ENCODE data around the gene UGT1A5. TPM values are rescaled to one million over a fixed set of nuclear protein-coding genes. Genes with fewer than 3 reads are reported as not detected.

UGT1A5 gene
- total RNA-seq, 2 experiments from 2014 or later: not detected

DNA sequence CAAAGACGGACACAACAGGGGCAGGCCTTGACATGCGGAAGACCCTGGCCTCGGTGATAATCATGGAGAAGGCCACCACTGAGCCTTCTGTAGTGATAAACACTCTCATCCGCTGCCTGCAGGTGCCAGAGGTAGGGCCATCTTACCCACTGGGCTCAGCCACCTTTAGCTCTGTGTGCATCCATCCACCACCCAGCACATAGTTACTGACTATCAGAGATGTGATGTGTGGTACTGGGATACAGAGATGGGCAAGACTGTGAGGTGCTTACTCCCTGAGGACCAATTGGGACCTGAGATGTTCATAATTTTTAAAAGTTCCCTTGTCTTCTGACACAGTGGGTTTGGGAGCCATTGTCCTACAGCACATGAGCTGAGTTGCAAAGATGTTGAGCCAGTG lies 67.0 kb downstream of the UGT1A5 start:
- CTCF ChIA-PET: no interaction called here
- Mint-ChIP-seq H3K27ac (no peak overlapping the region), H3K36me3 (ENCODE audit: low read depth) (no peaks in the 10 kb centered on the region), H3K4me1 (ENCODE audit: low read depth) (no peaks in the 10 kb centered on the region), H3K9me3 (peaks cover 9% of the 10 kb centered on the region), H3K27me3 (ENCODE audit: low read depth) (peaks cover 7% of the 10 kb centered on the region), H3K4me3 (no peak overlapping the region)
- intact Hi-C loops (cut with micrococcal nuclease): no loop called here
- DNase-seq: no peak

DNA sequence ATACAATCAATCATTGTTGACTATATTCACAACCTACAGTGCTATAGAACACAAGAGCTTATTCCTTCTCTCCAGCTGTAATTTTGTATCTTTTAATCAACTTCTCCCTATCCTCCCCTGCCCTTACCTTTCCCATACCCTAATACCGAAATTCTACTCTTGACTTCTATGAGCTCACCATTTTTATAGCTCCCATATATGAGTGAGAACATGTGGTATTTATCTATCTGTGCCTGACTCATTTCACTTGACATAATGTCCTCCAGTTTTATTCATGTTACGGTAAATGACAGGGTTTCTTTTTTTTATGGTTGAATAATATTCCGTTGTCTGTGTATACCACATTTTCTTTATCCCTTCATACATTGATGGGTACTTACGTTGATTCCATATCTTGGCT lies 68.1 kb downstream of the UGT1A5 start:
- intact Hi-C loops (cut with micrococcal nuclease): no loop called here

DNA sequence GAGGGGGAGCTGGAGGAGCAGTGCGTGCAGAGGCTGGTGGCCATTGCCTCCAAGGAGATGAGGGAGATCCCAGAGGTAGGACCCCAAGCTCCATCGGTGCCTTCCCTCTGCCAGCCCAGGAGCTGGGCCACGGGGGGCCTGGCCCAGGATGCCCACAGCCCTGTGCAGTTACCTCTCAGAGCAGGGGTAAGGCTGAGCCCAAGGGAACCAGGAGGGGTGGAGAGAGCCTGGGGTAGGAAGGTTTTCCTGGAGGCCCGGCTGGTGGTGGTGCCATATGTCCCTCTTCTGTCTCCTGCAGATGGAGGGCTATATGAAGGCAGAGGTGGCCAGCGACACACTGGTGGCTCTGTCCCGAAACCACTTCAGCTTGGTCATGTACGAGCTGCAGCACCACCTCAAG lies 76.8 kb downstream of the UGT1A5 start:
- no peak overlapping the region for H3K4me3 Mint-ChIP-seq
- CTCF ChIA-PET: no interaction called here
- H3K36me3 Mint-ChIP-seq (ENCODE audit: low read depth): no peaks in the 10 kb centered on the region
- intact Hi-C loops (cut with micrococcal nuclease): no loop called here
- no peak overlapping the region for H3K27ac Mint-ChIP-seq
- H3K27me3 Mint-ChIP-seq (ENCODE audit: low read depth): peaks cover 6% of the 10 kb centered on the region
- H3K4me1 Mint-ChIP-seq (ENCODE audit: low read depth): no peaks in the 10 kb centered on the region
- H3K9me3 Mint-ChIP-seq: peaks cover 7% of the 10 kb centered on the region
- no peak for DNase-seq

More for the DNA sequence above, 68.1 kb downstream of the UGT1A5 start:
- CTCF ChIA-PET: no interaction called here
- no peaks in the 10 kb centered on the region for H3K36me3 Mint-ChIP-seq (ENCODE audit: low read depth)
- H3K4me3 Mint-ChIP-seq: no peak overlapping the region
- H3K9me3 Mint-ChIP-seq: peaks cover 9% of the 10 kb centered on the region
- H3K27me3 Mint-ChIP-seq (ENCODE audit: low read depth): peaks cover 6% of the 10 kb centered on the region
- no peak for DNase-seq
- H3K4me1 Mint-ChIP-seq (ENCODE audit: low read depth): no peaks in the 10 kb centered on the region
- no peak overlapping the region for H3K27ac Mint-ChIP-seq

DNA sequence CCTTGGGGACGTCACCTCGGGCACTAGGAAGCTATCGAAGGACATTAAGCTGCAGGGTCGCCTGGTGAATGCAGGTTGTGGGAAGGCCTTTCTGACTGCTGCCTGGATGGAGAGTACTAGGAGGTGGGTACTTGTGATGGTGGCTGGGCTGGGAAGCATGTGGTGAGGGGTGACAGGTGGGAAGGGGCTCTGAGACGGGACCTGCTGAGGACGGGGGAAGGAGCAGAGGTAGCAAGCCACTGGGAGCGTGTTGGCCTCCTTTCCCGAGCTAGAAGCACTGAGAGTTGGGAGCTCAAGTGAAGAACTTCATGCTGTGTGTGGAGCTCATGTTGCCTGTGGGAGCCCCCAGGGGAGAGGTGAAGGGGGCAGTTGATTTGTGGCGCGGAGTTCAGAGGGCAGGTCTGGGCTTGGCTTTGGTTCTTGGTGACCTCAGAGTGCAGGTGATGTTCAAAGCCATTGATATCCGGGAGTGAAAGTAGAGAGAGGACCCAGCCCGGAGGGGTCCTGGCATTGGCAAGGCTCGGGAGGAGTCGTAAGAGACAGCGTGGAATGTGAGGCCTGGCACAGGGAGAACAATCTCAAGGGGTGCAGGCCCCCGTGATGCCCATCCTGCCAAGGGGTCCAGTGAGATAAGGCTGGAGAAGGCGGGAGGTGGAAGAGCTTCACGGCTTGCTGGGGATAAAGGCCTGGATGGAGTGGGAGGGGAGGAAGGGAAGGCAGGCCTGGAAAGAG lies 78.6 kb downstream of the UGT1A5 start:
- no peak overlapping the region for H3K4me3 Mint-ChIP-seq

DNA sequence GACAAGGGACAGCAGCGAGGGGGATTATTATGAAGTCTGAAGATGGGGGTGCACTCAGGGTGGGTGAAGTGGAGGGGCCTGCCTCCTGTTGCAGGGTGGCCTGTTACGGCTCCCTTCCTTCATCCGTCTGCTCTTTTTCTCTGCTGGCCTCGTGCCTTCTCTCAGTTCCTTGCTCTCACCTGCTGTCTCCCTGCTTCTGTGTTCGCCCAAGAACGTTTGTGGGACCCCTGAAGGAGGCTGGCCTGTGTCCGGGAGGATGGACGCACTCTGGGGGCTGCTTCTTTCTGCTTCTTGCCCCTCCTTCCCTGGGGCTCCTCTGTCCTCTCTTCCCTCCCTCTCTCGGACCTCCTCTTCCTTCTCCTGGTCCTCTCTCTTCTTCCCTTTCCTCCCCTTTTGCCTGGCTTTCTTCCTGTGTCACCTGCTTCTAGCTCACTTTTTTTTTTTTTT lies 79.2 kb downstream of the UGT1A5 start:
- Mint-ChIP-seq H3K4me3 (no peak overlapping the region), H3K27me3 (ENCODE audit: low read depth) (no peaks in the 10 kb centered on the region), H3K4me1 (ENCODE audit: low read depth) (no peaks in the 10 kb centered on the region), H3K36me3 (ENCODE audit: low read depth) (no peaks in the 10 kb centered on the region), H3K27ac (no peak overlapping the region), H3K9me3 (no peaks in the 10 kb centered on the region)
- intact Hi-C loops (cut with micrococcal nuclease): no loop called here
- CTCF ChIA-PET: no interaction called here
- DNase-seq: no peak

More for the DNA sequence above, 78.6 kb downstream of the UGT1A5 start:
- Mint-ChIP-seq H3K27ac (no peak overlapping the region), H3K36me3 (ENCODE audit: low read depth) (no peaks in the 10 kb centered on the region), H3K4me1 (ENCODE audit: low read depth) (no peaks in the 10 kb centered on the region), H3K27me3 (ENCODE audit: low read depth) (no peaks in the 10 kb centered on the region), H3K9me3 (peaks cover 1% of the 10 kb centered on the region)
- intact Hi-C loops (cut with micrococcal nuclease): no loop called here
- no peak for DNase-seq
- CTCF ChIA-PET: interaction anchor here (1.3 kb wide), 1 partner anchor 80 kb away, joined by 3 read pairs; no protein-coding TSS in a partner anchor

DNA sequence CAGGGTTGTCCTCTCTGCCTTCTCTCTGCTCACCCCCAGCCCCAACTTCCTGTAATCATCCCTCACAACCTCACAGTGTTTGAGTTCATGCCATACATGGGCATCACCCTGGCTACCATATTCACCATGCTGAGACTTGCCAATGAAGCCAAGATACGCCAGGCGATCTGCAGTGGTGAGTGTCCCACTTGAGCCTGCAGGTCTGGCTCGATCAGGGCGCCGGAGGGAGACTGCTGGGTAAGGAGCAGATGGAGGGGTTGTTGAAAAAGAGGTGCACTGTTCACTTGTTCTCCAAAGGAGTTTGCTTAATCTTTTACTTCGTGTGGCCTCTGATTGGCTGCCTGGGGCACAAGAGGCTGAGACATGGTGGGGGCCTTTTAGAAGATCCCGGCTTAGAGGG lies 80.0 kb downstream of the UGT1A5 start:
- intact Hi-C loops (cut with micrococcal nuclease): no loop called here
- Mint-ChIP-seq H3K4me3 (no peak overlapping the region), H3K9me3 (no peaks in the 10 kb centered on the region)

DNA sequence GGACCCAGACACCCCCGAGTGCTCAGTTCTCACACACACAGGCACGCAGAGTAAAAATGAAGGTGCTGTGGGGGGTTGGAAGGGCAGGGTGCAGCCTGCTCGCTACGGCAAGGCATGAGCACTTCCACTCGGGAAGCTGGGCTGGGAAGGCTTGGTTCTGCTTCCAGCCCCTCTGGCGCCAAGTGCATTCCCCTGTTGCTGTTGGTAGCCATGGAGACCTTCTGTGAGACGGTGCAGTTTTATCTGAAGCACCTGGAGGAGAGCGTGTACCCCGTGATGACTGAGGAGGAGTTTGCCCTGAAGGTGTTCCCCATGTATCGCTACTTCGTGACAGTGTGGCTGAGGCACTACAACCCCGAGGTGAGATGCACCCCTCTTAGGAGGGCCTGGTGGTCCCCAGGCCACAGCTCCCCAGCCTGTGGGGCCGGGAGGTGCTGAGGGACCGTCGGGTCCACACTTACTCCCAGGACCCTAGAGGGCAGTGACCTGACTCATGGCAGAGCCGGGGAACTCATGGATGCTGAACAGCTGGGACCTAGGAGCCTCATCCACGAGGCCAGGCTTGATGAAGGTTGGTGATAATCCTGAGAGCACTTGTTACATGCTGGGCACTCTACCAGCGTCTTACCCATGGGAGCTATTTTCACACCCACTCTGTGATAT lies 80.9 kb downstream of the UGT1A5 start:
- Mint-ChIP-seq H3K4me1 (ENCODE audit: low read depth) (no peaks in the 10 kb centered on the region), H3K27ac (no peak overlapping the region), H3K36me3 (ENCODE audit: low read depth) (no peaks in the 10 kb centered on the region), H3K4me3 (no peak overlapping the region), H3K27me3 (ENCODE audit: low read depth) (no peaks in the 10 kb centered on the region), H3K9me3 (no peaks in the 10 kb centered on the region)
- no peak for DNase-seq
- intact Hi-C loops (cut with micrococcal nuclease): no loop called here
- CTCF ChIA-PET: no interaction called here

More for the DNA sequence above, 80.0 kb downstream of the UGT1A5 start:
- no peaks in the 10 kb centered on the region for H3K27me3 Mint-ChIP-seq (ENCODE audit: low read depth)
- no peak for DNase-seq
- CTCF ChIA-PET: no interaction called here
- no peak overlapping the region for H3K27ac Mint-ChIP-seq
- H3K4me1 Mint-ChIP-seq (ENCODE audit: low read depth): no peaks in the 10 kb centered on the region
- H3K36me3 Mint-ChIP-seq (ENCODE audit: low read depth): no peaks in the 10 kb centered on the region

DNA sequence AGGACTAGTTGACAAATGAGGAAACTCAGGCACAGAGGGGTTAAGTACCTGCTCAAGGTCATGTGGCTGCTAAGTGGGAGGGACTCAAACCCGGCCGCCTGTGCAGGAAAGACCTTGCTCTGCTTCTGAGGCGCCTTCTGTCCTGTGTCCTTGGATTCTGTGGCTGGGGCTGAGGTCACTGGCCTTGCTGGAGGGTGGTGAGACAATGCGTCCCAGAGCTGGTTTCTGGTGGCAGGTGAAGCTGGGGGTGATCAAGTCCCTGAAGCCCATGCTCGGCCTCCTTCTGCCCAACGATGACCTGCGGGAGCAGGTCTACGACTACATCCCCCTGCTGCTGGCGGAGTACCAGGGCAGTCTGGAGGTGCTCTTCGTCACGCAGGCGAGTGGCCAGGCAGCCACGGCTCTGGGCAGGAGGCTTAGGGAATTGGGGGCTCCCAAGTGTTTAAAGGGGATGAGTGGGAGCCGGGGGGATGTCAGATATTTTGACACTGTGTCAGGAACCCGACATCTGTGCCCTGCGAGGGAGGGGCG lies 81.5 kb downstream of the UGT1A5 start:
- Mint-ChIP-seq H3K27ac (no peak overlapping the region), H3K27me3 (ENCODE audit: low read depth) (no peaks in the 10 kb centered on the region), H3K9me3 (no peaks in the 10 kb centered on the region), H3K4me1 (ENCODE audit: low read depth) (no peaks in the 10 kb centered on the region), H3K36me3 (ENCODE audit: low read depth) (no peaks in the 10 kb centered on the region), H3K4me3 (no peak overlapping the region)
- intact Hi-C loops (cut with micrococcal nuclease): no loop called here
- CTCF ChIA-PET: no interaction called here
- no peak for DNase-seq

DNA sequence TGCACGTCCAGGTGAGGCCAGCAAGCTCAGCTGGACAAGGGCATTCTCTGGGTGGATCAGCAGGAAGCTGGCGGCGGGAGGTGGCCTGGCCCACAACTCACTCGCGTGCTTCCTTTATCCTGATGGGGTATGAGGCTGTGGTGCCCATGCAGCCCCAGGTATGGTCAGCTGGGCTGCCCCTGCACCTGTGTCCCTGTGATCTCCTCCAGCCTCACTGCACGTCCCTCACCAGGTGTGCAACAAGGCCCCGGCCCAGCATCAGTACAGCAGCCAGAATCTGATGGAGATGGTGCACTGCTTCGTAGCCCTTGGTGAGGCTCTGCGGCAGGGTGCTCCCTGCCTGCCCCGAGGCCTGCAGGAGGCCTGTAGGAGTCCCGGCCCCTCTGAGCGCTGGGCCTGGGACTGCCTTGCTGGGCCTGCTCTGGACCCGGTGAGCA lies 83.0 kb downstream of the UGT1A5 start:
- Mint-ChIP-seq H3K4me1 (ENCODE audit: low read depth) (no peaks in the 10 kb centered on the region), H3K27me3 (ENCODE audit: low read depth) (no peaks in the 10 kb centered on the region), H3K27ac (no peak overlapping the region), H3K4me3 (no peak overlapping the region), H3K36me3 (ENCODE audit: low read depth) (no peaks in the 10 kb centered on the region), H3K9me3 (no peaks in the 10 kb centered on the region)
- no peak for DNase-seq
- intact Hi-C loops (cut with micrococcal nuclease): no loop called here
- CTCF ChIA-PET: no interaction called here

DNA sequence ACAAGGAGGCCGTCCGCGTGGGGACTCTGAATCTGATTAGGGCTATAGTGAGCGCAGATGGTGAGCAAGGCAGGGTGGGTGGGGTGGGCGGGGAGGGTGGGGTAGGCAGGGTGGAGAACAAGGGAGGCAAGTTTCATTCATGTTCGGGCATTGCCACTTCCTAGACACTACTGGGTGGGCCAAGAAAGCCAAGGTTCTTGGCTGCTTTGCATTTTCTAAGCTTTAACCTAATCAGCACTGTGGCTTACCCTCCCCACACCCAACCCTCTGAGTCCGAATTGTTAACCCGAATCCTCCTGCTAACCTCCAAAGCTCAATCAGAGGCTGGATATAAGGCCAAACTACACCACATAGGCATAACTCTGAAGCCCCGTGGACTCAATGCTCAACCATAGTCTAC lies 83.5 kb downstream of the UGT1A5 start:
- H3K27ac Mint-ChIP-seq: no peak overlapping the region
- intact Hi-C loops (cut with micrococcal nuclease): no loop called here
- no peak overlapping the region for H3K4me3 Mint-ChIP-seq
- H3K27me3 Mint-ChIP-seq (ENCODE audit: low read depth): no peaks in the 10 kb centered on the region
- CTCF ChIA-PET: no interaction called here
- no peaks in the 10 kb centered on the region for H3K4me1 Mint-ChIP-seq (ENCODE audit: low read depth)
- no peaks in the 10 kb centered on the region for H3K36me3 Mint-ChIP-seq (ENCODE audit: low read depth)
- H3K9me3 Mint-ChIP-seq: no peaks in the 10 kb centered on the region
- DNase-seq: no peak

DNA sequence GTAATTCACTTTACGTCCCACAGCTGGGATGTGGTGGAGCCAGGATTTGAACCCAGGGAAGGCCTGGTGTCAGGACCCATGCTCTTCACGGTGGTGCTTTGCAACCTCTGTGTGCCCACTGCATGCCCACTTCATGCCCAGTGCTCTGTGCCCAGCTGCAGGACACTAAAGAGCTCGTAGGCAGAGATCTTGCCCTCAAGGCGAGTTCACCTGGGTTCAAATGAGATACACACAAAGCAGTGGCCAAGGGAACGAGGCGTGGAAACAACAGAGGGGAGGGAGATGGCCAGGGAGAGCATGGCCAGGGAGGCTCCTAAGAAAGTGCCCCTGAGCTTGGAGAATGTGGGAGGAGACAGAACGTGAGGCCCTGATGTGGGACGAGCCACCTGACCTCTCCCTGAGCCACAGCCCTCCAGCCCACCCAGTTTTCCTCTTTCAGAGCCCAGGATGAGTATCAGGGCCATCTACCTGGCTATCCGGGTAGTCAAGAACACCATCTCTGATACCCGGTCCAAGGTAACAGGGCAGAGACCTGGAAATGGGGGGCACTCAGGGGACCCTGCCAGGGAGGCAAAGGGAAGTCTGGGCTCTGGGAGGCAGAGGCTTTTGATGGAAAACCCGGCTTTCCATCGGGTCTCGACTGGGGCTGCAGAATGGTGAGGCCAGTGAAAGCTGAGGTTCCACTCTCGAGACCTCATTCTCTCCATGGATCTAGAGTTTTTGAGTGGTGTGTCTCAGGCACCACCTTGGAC lies 85.8 kb downstream of the UGT1A5 start:
- DNase-seq: no peak
- no peaks in the 10 kb centered on the region for H3K36me3 Mint-ChIP-seq (ENCODE audit: low read depth)
- H3K9me3 Mint-ChIP-seq: no peaks in the 10 kb centered on the region
- CTCF ChIA-PET: no interaction called here
- no peak overlapping the region for H3K4me3 Mint-ChIP-seq
- H3K27me3 Mint-ChIP-seq (ENCODE audit: low read depth): peaks cover 3% of the 10 kb centered on the region
- H3K27ac Mint-ChIP-seq: no peak overlapping the region
- intact Hi-C loops (cut with micrococcal nuclease): no loop called here
- no peaks in the 10 kb centered on the region for H3K4me1 Mint-ChIP-seq (ENCODE audit: low read depth)

DNA sequence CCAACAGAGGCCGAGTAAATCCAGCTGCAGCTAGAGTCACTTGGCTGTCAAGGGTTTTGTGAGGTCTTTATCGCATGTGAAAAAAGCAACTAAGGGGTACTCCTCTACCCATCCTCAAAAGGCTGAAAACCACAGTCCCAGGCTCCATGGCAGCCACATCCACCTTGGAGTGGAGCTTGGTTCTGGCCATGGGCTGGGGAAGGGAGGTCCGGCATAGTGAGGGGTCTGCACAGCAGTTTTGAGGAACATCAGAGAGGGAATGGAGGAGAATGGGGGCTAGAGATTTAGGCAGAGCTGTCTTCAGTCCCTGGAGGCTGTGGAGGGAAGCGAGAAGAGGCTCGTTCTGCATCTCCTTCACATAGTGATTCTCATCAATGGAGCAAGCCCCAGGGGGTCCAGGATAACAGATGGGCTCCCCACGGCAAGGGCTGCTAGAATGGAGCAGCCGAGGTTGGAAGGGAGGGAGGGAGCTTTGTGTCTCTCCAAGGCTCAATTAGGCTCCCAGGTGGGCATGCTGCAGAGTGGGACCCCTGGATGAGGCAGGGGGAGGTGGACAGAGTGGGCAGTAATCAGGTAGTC lies 86.5 kb downstream of the UGT1A5 start:
- no peaks in the 10 kb centered on the region for H3K36me3 Mint-ChIP-seq (ENCODE audit: low read depth)
- H3K27me3 Mint-ChIP-seq (ENCODE audit: low read depth): peaks cover 3% of the 10 kb centered on the region
- H3K27ac Mint-ChIP-seq: no peak overlapping the region
- no peak for DNase-seq
- no peaks in the 10 kb centered on the region for H3K9me3 Mint-ChIP-seq
- H3K4me1 Mint-ChIP-seq (ENCODE audit: low read depth): no peaks in the 10 kb centered on the region
- no peak overlapping the region for H3K4me3 Mint-ChIP-seq
- intact Hi-C loops (cut with micrococcal nuclease): no loop called here
- CTCF ChIA-PET: no interaction called here
